ENCODE measurements around the gene MRGPRE.

MRGPRE gene

GRCh38 chr11:3213659-3214419, 18.4 kb downstream of the MRGPRE start:
- TF ChIP-seq CTCF (IDR thresholded peaks at IDR 0.05; ENCODE audit: insufficient read depth, low read depth, low read length, missing control alignments) = no peak
- DNase-seq (ENCODE audit: low read depth) = no peak
- no peak overlapping the region for H3K4me3 ChIP-seq (ENCODE audit: low read length)

GRCh38 chr11:3208272-3208671, 23.9 kb downstream of the MRGPRE start:
- H3K4me3 ChIP-seq (ENCODE audit: low read length) = no peak overlapping the region
- TF ChIP-seq CTCF (IDR thresholded peaks at IDR 0.05; ENCODE audit: insufficient read depth, low read depth, low read length, missing control alignments) = no peak
- no peak for DNase-seq (ENCODE audit: low read depth)

GRCh38 chr11:3207526-3208189, 24.6 kb downstream of the MRGPRE start:
- TF ChIP-seq CTCF (IDR thresholded peaks at IDR 0.05; ENCODE audit: insufficient read depth, low read depth, low read length, missing control alignments) = no peak
- no peak for DNase-seq (ENCODE audit: low read depth)
- H3K4me3 ChIP-seq (ENCODE audit: low read length) = no peak overlapping the region

GRCh38 chr11:3206922-3207204, 25.4 kb downstream of the MRGPRE start:
- no peak overlapping the region for H3K4me3 ChIP-seq (ENCODE audit: low read length)
- DNase-seq (ENCODE audit: low read depth) = no peak
- TF ChIP-seq CTCF (IDR thresholded peaks at IDR 0.05; ENCODE audit: insufficient read depth, low read depth, low read length, missing control alignments) = no peak

- no peak for DNase-seq (ENCODE audit: low read depth)
- TF ChIP-seq CTCF (IDR thresholded peaks at IDR 0.05; ENCODE audit: insufficient read depth, low read depth, low read length, missing control alignments) = no peak
These were observed 25.9 kb downstream of the MRGPRE start for GRCh38 chr11:3206156-3206921.

GRCh38 chr11:3205261-3206155, 26.7 kb downstream of the MRGPRE start:
- H3K4me3 ChIP-seq (ENCODE audit: low read length) = no peak overlapping the region
- no peak for DNase-seq (ENCODE audit: low read depth)
- TF ChIP-seq CTCF (IDR thresholded peaks at IDR 0.05; ENCODE audit: insufficient read depth, low read depth, low read length, missing control alignments) = no peak

More at GRCh38 chr11:3206156-3206921, 25.9 kb downstream of the MRGPRE start:
- H3K4me3 ChIP-seq (ENCODE audit: low read length) = no peak overlapping the region

Data from epithelial cell of esophagus (primary cell).